ENCODE measurements around the gene LYST. TPM values are rescaled to one million over a fixed set of nuclear protein-coding genes. Genes with fewer than 3 reads are reported as not detected.

Gene LYST
- total RNA-seq, 1 donor: 30.4 TPM

DNA sequence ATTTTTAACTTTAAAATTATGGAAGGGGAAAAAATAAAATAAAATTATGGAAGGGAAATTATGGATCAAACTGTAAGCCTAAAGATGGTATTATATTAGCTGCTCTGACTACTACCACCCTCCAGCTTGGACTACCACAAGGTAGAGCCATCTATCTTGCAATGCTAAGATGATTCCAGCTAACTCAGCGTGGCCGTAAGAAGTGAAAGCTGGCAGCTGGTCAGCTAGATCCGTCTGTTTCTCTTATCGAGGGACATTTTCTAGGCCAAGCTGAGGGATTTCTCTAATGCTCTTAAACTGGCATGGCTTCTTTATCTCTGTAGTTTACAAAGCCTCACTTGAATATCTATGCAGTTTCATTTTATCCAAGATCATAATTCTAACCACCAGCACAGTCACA is 31.5 kb downstream of the LYST start:
- H3K4me3 ChIP-seq (ENCODE audit: low read depth, low read length): no peak overlapping the region
- peak; percentile 79 for DNase-seq (ENCODE audit: low read depth)
- TF ChIP-seq, protein P1, sequence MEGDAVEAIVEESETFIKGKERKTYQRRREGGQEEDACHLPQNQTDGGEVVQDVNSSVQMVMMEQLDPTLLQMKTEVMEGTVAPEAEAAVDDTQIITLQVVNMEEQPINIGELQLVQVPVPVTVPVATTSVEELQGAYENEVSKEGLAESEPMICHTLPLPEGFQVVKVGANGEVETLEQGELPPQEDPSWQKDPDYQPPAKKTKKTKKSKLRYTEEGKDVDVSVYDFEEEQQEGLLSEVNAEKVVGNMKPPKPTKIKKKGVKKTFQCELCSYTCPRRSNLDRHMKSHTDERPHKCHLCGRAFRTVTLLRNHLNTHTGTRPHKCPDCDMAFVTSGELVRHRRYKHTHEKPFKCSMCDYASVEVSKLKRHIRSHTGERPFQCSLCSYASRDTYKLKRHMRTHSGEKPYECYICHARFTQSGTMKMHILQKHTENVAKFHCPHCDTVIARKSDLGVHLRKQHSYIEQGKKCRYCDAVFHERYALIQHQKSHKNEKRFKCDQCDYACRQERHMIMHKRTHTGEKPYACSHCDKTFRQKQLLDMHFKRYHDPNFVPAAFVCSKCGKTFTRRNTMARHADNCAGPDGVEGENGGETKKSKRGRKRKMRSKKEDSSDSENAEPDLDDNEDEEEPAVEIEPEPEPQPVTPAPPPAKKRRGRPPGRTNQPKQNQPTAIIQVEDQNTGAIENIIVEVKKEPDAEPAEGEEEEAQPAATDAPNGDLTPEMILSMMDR (IDR thresholded peaks at IDR 0.05; ENCODE audit: insufficient read depth, low read length): peak; percentile 20

DNA sequence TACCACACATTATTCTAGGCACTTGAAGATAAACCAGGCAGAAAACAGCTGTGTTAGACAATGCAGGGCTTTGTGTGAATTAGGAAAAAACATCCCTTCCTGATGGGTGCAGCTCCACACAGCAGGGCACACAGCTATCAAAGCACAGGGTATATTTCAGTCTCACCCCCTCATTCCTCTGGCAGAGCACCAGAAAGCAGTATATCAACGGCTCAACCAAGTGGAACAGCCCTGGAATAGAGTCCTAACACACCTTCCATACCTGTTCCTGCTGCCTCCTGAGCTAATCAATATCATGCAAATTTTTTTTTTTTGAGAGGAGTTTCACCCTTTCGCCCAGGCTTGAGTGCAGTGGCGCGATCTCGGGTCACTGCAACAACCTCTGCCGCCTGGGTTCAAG is 32.1 kb downstream of the LYST start:
- TF ChIP-seq, protein P1 (IDR thresholded peaks at IDR 0.05; ENCODE audit: insufficient read depth, low read length): no peak
- no peak overlapping the region for H3K4me3 ChIP-seq (ENCODE audit: low read depth, low read length)
- DNase-seq (ENCODE audit: low read depth): no peak

DNA sequence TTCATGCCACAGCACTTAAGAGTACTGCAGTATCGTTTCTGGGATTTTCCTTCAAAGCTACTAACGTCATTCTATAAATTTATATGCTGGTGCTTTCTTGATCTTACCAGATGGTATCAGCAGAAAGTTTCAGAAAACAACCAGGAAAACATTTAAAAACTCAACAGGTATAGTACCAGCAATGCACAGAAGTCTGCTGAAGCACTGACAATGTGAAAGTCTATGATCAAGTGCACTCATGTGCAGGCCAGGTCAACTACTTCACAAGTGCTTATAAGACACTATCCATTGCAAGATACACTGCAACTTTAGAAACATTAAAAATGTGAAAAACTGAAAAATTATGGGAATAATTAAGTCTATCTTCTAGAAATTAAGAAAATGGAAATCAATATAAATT is 34.7 kb downstream of the LYST start:
- TF ChIP-seq, protein P1 (IDR thresholded peaks at IDR 0.05; ENCODE audit: insufficient read depth, low read length): no peak
- H3K4me3 ChIP-seq (ENCODE audit: low read depth, low read length): no peak overlapping the region
- no peak for DNase-seq (ENCODE audit: low read depth)

DNA sequence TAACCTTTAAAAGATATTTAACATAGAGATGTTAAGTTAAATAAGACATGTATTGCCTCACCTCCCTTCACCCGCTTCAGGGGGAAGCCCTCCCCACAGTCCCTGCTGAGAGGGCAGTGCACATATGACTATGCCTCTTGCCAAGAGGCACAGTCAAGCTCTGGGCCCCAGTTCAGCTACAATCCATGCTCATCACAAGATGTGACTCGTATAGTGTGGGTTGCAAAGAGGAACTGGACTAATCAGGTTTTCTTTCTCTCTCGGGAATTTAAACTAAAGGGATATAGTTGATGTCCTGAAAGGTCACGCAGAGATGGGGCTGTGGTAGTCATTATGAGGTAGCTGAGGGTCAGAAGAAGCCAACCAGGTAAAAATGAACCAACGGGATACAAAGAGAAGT is 35.6 kb downstream of the LYST start:
- TF ChIP-seq, protein P1 (IDR thresholded peaks at IDR 0.05; ENCODE audit: insufficient read depth, low read length): no peak
- peak; percentile 65 for DNase-seq (ENCODE audit: low read depth)
- H3K4me3 ChIP-seq (ENCODE audit: low read depth, low read length): no peak overlapping the region

DNA sequence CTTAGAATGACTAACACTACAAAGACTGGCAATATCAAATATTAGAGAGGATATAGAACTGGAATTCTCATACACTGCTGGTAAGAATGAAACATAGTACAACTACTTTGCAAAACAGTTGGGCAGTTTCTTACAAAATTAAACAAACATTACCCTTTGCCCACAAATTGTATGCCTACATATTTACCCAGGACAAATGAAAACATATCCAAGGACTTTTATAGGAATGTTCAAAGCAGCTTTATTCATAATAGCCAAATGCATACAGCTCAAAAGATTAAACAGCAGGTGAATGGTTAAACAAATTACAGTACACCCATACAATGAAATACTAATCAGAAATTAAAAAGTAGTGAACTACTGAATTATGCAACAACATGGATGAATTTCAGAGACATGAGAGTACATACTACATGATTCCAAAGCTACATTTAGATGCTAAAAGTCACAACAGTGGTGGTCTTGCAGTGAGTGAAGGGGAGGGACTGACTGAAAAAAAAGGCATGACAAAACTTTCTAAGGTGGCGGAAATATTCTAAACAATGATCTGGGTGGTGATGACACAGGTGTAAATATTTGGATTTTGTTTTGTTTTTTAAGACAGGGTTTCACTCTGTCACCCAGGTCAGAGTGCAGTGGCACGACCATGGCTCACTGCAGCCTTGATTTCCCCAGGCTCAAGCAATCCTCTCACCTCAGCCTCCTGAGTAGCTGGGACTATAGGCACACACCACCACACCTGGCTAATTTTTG is 40.4 kb downstream of the LYST start:
- TF ChIP-seq, protein P1 (IDR thresholded peaks at IDR 0.05; ENCODE audit: insufficient read depth, low read length): no peak
- H3K4me3 ChIP-seq (ENCODE audit: low read depth, low read length): no peak overlapping the region
- no peak for DNase-seq (ENCODE audit: low read depth)

DNA sequence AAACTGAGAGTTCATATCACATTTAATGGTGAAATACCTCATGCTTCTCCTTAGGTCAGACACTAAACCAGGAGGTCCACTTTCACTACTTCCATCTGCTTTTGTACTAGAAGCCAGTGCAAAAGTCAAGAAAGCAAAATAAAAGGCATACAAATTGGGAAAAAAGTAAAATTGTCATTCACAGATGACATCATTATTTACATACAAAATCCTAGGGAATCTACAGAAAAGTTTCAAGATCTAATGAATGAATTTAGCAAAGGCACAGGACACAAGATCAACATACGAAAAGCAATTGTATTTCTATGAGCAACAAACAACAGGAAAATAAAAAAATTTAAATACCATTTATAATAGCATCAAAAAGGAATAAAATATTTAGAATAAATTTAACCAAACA is 41.5 kb downstream of the LYST start:
- no peak for DNase-seq (ENCODE audit: low read depth)
- H3K4me3 ChIP-seq (ENCODE audit: low read depth, low read length): no peak overlapping the region
- TF ChIP-seq, protein P1 (IDR thresholded peaks at IDR 0.05; ENCODE audit: insufficient read depth, low read length): no peak

DNA sequence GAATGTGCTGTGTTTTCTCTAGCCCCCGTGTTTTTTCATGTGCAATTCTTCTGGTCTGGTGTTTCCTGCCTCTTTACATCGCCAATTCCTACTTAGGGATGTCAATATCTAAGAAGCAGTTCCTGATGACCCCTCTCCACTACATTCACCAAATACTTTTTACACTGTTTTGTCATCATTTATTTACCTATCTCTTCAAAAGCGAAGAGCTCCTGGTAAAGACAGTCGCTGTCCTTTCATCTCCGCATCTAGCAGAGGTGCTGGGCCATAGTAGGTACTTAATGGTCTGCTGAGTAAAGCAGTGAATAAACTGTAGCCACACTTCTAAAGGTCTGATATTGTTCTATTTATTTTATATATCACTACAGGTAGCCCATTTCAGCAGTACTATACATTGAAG is 43.0 kb downstream of the LYST start:
- H3K4me3 ChIP-seq (ENCODE audit: low read depth, low read length): no peak overlapping the region
- no peak for DNase-seq (ENCODE audit: low read depth)
- TF ChIP-seq, protein P1 (IDR thresholded peaks at IDR 0.05; ENCODE audit: insufficient read depth, low read length): no peak
